ENCODE results near the gene TSPAN11.

DNA sequence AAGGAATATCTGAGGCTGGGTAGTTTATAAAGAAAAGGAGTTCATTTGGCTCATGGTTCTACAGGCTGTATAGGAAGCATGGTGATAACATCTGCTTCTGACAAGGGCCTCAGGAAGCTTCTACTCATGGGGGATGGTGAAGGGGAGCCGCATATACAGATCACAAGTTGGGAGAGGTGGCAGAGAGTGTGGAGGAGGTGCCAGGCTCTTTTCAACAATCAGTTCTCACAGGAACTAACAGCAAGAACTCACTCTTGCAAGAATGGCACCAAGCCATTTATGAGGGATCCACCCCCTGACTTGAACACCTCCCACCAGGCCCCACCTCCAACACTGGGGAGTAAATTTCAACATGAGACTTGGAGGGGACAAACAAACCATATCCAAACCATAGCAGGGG, 3.5 kb upstream of the TSPAN11 start:
- TF ChIP-seq EZH2 (IDR thresholded peaks at IDR 0.05; ENCODE audit: borderline replicate concordance, low read length) = no peak
- TF ChIP-seq, protein P1, sequence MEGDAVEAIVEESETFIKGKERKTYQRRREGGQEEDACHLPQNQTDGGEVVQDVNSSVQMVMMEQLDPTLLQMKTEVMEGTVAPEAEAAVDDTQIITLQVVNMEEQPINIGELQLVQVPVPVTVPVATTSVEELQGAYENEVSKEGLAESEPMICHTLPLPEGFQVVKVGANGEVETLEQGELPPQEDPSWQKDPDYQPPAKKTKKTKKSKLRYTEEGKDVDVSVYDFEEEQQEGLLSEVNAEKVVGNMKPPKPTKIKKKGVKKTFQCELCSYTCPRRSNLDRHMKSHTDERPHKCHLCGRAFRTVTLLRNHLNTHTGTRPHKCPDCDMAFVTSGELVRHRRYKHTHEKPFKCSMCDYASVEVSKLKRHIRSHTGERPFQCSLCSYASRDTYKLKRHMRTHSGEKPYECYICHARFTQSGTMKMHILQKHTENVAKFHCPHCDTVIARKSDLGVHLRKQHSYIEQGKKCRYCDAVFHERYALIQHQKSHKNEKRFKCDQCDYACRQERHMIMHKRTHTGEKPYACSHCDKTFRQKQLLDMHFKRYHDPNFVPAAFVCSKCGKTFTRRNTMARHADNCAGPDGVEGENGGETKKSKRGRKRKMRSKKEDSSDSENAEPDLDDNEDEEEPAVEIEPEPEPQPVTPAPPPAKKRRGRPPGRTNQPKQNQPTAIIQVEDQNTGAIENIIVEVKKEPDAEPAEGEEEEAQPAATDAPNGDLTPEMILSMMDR (IDR thresholded peaks at IDR 0.05; ENCODE audit: low read length) = no peak

Data from OCI-LY1 (cell line).